B cell (primary cell): Measurements from ENCODE around the gene PDX1. TPM values are rescaled to one million over a fixed set of nuclear protein-coding genes. Genes with fewer than 3 reads are reported as not detected.

ENCODE experiments used
- ATAC-seq: fragments of 200-7000 bp; cut with Tn5 transposase; one replicate; pipeline ENCODE4 v1.10.0; 2021; ENCODE audit warnings: low read depth, mild to moderate bottlenecking, moderate number of reproducible peaks, moderate library complexity
- CTCF ChIA-PET: fragments of 350-600 bp; sonication (Branson Sonifier 250); formaldehyde crosslinking; loops from one replicate; lab custom pipeline; 2021; ENCODE audit warnings: antibody characterized with exemption, inconsistent platforms; lab: Charles Lee
- POLR2A ChIA-PET: fragments of 350-600 bp; sonication (Branson Sonifier 250); formaldehyde crosslinking; loops from one replicate; lab custom pipeline; 2021; ENCODE audit warnings: antibody characterized with exemption; lab: Charles Lee
- DNase-seq: peaks from one replicate; pipeline ENCODE4 v3.0.0; 2013
- H2AFZ ChIP-seq: 2 replicates; pipeline ENCODE4 v1.6.1; 2012; ENCODE audit warnings: mild to moderate bottlenecking, low read depth, low read length; ENCODE audit not compliant: insufficient read depth, poor library complexity, severe bottlenecking
- H3K27ac ChIP-seq, 2 donors: 1 replicate in 1 of 2; 2 replicates in 1 of 2; pipeline ENCODE4 v1.5.1; 2012 to 2013; ENCODE audit warnings: low read length in 2 of 2, mild to moderate bottlenecking in 2 of 2, moderate library complexity in 1 of 2
- H3K27me3 ChIP-seq, 4 experiments: fragments of 200-600 bp in 1 of 4; sonication (generic) in 1 of 4; replicated peaks in 1 of 4; 1 replicate in 2 of 4; 2 replicates in 2 of 4; pipeline versions ENCODE4 v1.6.1 to v1.7.0; 2013 to 2016; ENCODE audit warnings: low read length in 3 of 4, mild to moderate bottlenecking in 2 of 4, mixed read lengths in 1 of 4, moderate library complexity in 1 of 4; ENCODE audit not compliant: insufficient read depth in 4 of 4, control insufficient read depth in 3 of 4; ENCODE audit errors: control extremely low read depth in 1 of 4
- H3K36me3 ChIP-seq, 2 experiments: replicated peaks in 1 of 2; 1 replicate in 1 of 2; 2 replicates in 1 of 2; pipeline versions ENCODE4 v1.6.1 to v1.7.1; 2013; ENCODE audit warnings: low read length in 1 of 2; ENCODE audit not compliant: insufficient read depth in 2 of 2, control insufficient read depth in 1 of 2; ENCODE audit errors: control extremely low read depth in 1 of 2, extremely low read depth in 1 of 2
- H3K4me1 ChIP-seq, 2 donors: fragments of 200-600 bp in 1 of 2; sonication (generic) in 1 of 2; 1 replicate in 1 of 2; 2 replicates in 1 of 2; pipeline versions ENCODE4 v1.5.1 to v1.6.1; 2013 to 2017; ENCODE audit warnings: low read length in 2 of 2; ENCODE audit not compliant: control insufficient read depth in 2 of 2, insufficient read depth in 2 of 2
- H3K4me2 ChIP-seq: replicated peaks from 2 replicates; pipeline ENCODE3; 2012; ENCODE audit warnings: mild to moderate bottlenecking, low read depth, low read length; ENCODE audit not compliant: poor library complexity, severe bottlenecking
- H3K4me3 ChIP-seq, 5 experiments: fragments of 200-600 bp in 1 of 5; sonication (generic) in 1 of 5; 1 replicate in 3 of 5; 2 replicates in 2 of 5; pipeline versions ENCODE4 v1.5.1 to v1.7.0; 2011 to 2016; ENCODE audit warnings: low read length in 4 of 5, mild to moderate bottlenecking in 4 of 5, low read depth in 2 of 5, control low read depth in 1 of 5, moderate library complexity in 1 of 5; ENCODE audit not compliant: insufficient read depth in 1 of 5; ENCODE audit errors: control extremely low read depth in 1 of 5, extremely low read depth in 1 of 5
- H3K79me2 ChIP-seq: fragments of 200-600 bp; sonication (generic); one replicate; pipeline ENCODE4 v1.6.0; 2016; ENCODE audit warnings: low read length; ENCODE audit not compliant: control insufficient read depth, insufficient read depth
- H3K9ac ChIP-seq: fragments of 200-600 bp; sonication (generic); 2 replicates; pipeline ENCODE4 v1.6.1; 2017; ENCODE audit warnings: mild to moderate bottlenecking, low read length, moderate library complexity
- H3K9me3 ChIP-seq, 3 donors: one replicate each; pipeline versions ENCODE4 v1.6.1 to v1.7.1; 2013; ENCODE audit warnings: low read length in 2 of 3; ENCODE audit not compliant: control insufficient read depth in 2 of 3, insufficient read depth in 1 of 3; ENCODE audit errors: control extremely low read depth in 1 of 3
- H4K20me1 ChIP-seq: 2 replicates; pipeline ENCODE4 v1.6.0; 2012; ENCODE audit warnings: mild to moderate bottlenecking, low read length; ENCODE audit not compliant: insufficient read depth, control insufficient read depth, poor library complexity, severe bottlenecking
- H3K27ac Mint-ChIP-seq: one replicate; pipeline ENCODE4 v1.8.0; 2021; ENCODE audit warnings: mixed read lengths
- H3K27me3 Mint-ChIP-seq: one replicate; pipeline ENCODE4 v1.8.0; 2021; ENCODE audit warnings: mixed read lengths
- H3K4me1 Mint-ChIP-seq: one replicate; pipeline ENCODE4 v1.8.0; 2021; ENCODE audit warnings: mixed read lengths
- H3K4me3 Mint-ChIP-seq: one replicate; pipeline ENCODE4 v1.8.0; 2021; ENCODE audit warnings: mixed read lengths
- H3K9me3 Mint-ChIP-seq: one replicate; pipeline ENCODE4 v1.8.0; 2022; ENCODE audit warnings: mixed read lengths; ENCODE audit not compliant: insufficient read depth
- EZH2 ChIP-seq: IDR thresholded peaks from 2 replicates; pipeline ENCODE4 v1.6.1; 2012; ENCODE audit warnings: borderline replicate concordance, low read depth, mild to moderate bottlenecking, moderate library complexity, low read length; ENCODE audit not compliant: insufficient read depth, poor library complexity, severe bottlenecking
- WGBS: methylation state at CpG from one replicate; pipeline ENCODE4 v1.1.5; 2013; ENCODE audit warnings: missing lambda C conversion rate; ENCODE audit not compliant: insufficient coverage; 5-methylcytosine and 5-hydroxymethylcytosine counted together
- intact Hi-C: fragments of 100-400 bp; cut with micrococcal nuclease; formaldehyde crosslinking; loops from one replicate; pipeline ENCODE4 v1.10.0; 2022
- polyA plus RNA-seq: library from polyadenylated mRNA; depleted of rRNA; stranded (reverse); fragments of >200 nt; gene quantifications from 2 replicates; pipeline ENCODE4 v1.2.3, GENCODE V29; 2012
- total RNA-seq, 2 donors: library from RNA; stranded (reverse); fragments of 120-200 nt in 1 of 2; gene quantifications; 1 replicate in 1 of 2; 2 replicates in 1 of 2; pipeline versions ENCODE4 v1.2.3 to v1.2.4, GENCODE V29; 2013 to 2022
- TF ChIP-seq, protein P1 (sequence below): fragments of 200-600 bp; IDR thresholded peaks from one replicate; pipeline ENCODE4 v1.8.0; 2022; ENCODE audit warnings: antibody characterized with exemption, mild to moderate bottlenecking

Gene PDX1
- total and polyA plus RNA-seq, 2 donors (not counting 1 experiment from before 2014, with no cell fraction given): not detected

- no peak for ATAC-seq
- H3K9me3 Mint-ChIP-seq: peaks cover 3% of the 10 kb centered on the region
- H3K4me1 ChIP-seq: peaks cover 60 to 89% of the 10 kb centered on the region in 2 donors
- peak overlapping the region; percentile 40 for H3K4me3 Mint-ChIP-seq
- H3K4me1 Mint-ChIP-seq: peaks cover 51% of the 10 kb centered on the region
- WGBS: 11% methylated on average over 19 of the region's 24 CpGs
- peaks cover 0 to 86% (median 26%) of the 10 kb centered on the region in 3 donors for H3K9me3 ChIP-seq
- no peak overlapping the region for H3K4me2 ChIP-seq
- H3K27ac Mint-ChIP-seq: peak overlapping the region; percentile 15
- DNase-seq: peak; percentile 40
- H3K79me2 ChIP-seq: no peaks in the 10 kb centered on the region
- ChIA-PET CTCF (no interaction called here), POLR2A (no interaction called here)
- intact Hi-C loops: loop anchor here (5.0 kb wide), 3 partner anchors 44 to 214 kb away; partner anchors contain the start of genes CDX2, GSX1 and PAN3
- no peak overlapping the region for H3K9ac ChIP-seq
- H2AFZ ChIP-seq: no peak overlapping the region
- peaks cover 72% of the 10 kb centered on the region for H3K27me3 Mint-ChIP-seq
- no peak overlapping the region for H3K4me3 ChIP-seq
- no peaks in the 10 kb centered on the region for H3K36me3 ChIP-seq
- no peak for TF ChIP-seq EZH2
- TF ChIP-seq, protein P1, sequence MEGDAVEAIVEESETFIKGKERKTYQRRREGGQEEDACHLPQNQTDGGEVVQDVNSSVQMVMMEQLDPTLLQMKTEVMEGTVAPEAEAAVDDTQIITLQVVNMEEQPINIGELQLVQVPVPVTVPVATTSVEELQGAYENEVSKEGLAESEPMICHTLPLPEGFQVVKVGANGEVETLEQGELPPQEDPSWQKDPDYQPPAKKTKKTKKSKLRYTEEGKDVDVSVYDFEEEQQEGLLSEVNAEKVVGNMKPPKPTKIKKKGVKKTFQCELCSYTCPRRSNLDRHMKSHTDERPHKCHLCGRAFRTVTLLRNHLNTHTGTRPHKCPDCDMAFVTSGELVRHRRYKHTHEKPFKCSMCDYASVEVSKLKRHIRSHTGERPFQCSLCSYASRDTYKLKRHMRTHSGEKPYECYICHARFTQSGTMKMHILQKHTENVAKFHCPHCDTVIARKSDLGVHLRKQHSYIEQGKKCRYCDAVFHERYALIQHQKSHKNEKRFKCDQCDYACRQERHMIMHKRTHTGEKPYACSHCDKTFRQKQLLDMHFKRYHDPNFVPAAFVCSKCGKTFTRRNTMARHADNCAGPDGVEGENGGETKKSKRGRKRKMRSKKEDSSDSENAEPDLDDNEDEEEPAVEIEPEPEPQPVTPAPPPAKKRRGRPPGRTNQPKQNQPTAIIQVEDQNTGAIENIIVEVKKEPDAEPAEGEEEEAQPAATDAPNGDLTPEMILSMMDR: no peak
- no peak overlapping the region for H3K27ac ChIP-seq
- peaks cover 0 to 98% (median 82%) of the 10 kb centered on the region in 4 experiments for H3K27me3 ChIP-seq
- no peaks in the 10 kb centered on the region for H4K20me1 ChIP-seq
Measured at GRCh38 chr13:27922883-27923612, 3.2 kb downstream of the PDX1 start.
